Natural killer cell treated with Interleukin-12 subunit alpha and Interleukin-12 subunit beta and Interleukin-15 and Interleukin-18, amount 100 ng/mL, for 72 hours (primary cell): ENCODE results near the gene LRRC75A. TPM values are rescaled to one million over a fixed set of nuclear protein-coding genes. Genes with fewer than 3 reads are reported as not detected.
"Not testable (repeated sequence)": the region's sequence is repeated elsewhere in the genome, so short reads cannot be mapped to it uniquely, and the experiment has no call there.

Source experiments
- ATAC-seq, 2 donors: fragments of 150-1000 bp; cut with Tn5 transposase in 1 of 2; sonication (Bioruptor Pico), chemical (Tn5 transposase) in 1 of 2; 2 replicates each; pipeline ENCODE4 v1.10.0; 2021
- DNase-seq: peaks from one replicate; pipeline ENCODE4 v3.0.0; 2022; ENCODE audit warnings: low spot score
- H3K27ac Mint-ChIP-seq, 2 donors: 1 replicate in 1 of 2; 2 replicates in 1 of 2; pipeline ENCODE4 v1.8.0; 2022; ENCODE audit warnings: mixed read lengths in 2 of 2, mild to moderate bottlenecking in 1 of 2, moderate library complexity in 1 of 2
- H3K27me3 Mint-ChIP-seq, 2 donors: 1 replicate in 1 of 2; 2 replicates in 1 of 2; pipeline ENCODE4 v1.8.0; 2022; ENCODE audit warnings: mixed read lengths in 2 of 2
- H3K36me3 Mint-ChIP-seq: one replicate; pipeline ENCODE4 v1.8.0; 2022; ENCODE audit warnings: mixed read lengths
- H3K4me1 Mint-ChIP-seq, 2 donors: 1 replicate in 1 of 2; 2 replicates in 1 of 2; pipeline ENCODE4 v1.8.0; 2022; ENCODE audit warnings: low read depth in 2 of 2, mixed read lengths in 2 of 2, mild to moderate bottlenecking in 1 of 2
- H3K4me3 Mint-ChIP-seq: one replicate; pipeline ENCODE4 v1.8.0; 2022; ENCODE audit warnings: mixed read lengths
- H3K9me3 Mint-ChIP-seq: 2 replicates; pipeline ENCODE4 v1.8.0; 2022; ENCODE audit warnings: mixed read lengths
- total RNA-seq, 2 donors: library from RNA; stranded (reverse); gene quantifications; one replicate each; pipeline ENCODE4 v1.2.3, GENCODE V29; 2022

The LRRC75A gene
- total RNA-seq, 2 donors from 2014 or later, result 1.9 to 2.6 TPM

DNA sequence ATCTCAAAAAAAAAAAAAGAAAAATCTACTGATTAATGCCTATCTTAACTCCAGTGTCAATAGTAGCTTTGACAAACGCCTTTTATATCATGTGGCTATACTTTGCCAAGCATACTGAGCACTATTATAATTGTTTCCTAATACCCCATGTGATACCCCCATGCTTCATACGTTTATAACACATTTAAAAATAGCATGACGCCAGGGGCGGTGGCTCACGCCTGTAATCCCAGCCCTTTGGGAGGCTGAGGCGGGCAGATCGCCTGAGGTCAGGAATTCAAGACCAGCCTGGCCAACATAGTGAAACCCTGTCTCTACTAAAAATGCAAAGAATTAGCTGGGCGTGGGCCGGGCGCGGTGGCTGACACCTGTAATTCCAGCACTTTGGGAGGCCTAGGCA lies 99.5 kb downstream of the LRRC75A start:
- H3K4me3 Mint-ChIP-seq, H3K4me1 Mint-ChIP-seq, ATAC-seq, H3K27ac Mint-ChIP-seq, H3K36me3 Mint-ChIP-seq, H3K9me3 Mint-ChIP-seq, DNase-seq, H3K27me3 Mint-ChIP-seq: not testable (repeated sequence)

Other genes starting within 250 kb of the LRRC75A start
- 10 to 100 TPM; 24.7 to 71.1 TPM for gene CENPV, start 138.7 kb downstream of the LRRC75A start, total RNA-seq
- gene UBB, start 111.1 kb downstream of the LRRC75A start, total RNA-seq, result 1,000 to 10,000 TPM; 1,085 to 1,889 TPM
- gene TRPV2, start 76.6 kb downstream of the LRRC75A start, total RNA-seq, result 100 to 1,000 TPM in 1 of 2 donors, 10 to 100 TPM in 1; 83.8 to 125 TPM
- gene ZNF287, start 77.0 kb upstream of the LRRC75A start, total RNA-seq, result 1 to 10 TPM; 7.6 to 8.1 TPM
- gene ZNF624, start 161.7 kb upstream of the LRRC75A start, total RNA-seq, result 1 to 10 TPM; 4.2 TPM
- 1 to 10 TPM; 1.5 to 6.1 TPM for gene CCDC144A, start 198.0 kb upstream of the LRRC75A start, total RNA-seq